Transverse colon (tissue), 4 donors: ENCODE results near the gene PLEKHA7.

Source experiments
- CTCF ChIP-seq, 5 experiments: fragments of 200-600 bp in 3 of 5; fragments of 450-650 bp in 2 of 5; sonication (generic) in 3 of 5; IDR thresholded peaks; 1 replicate in 2 of 5; 2 replicates in 3 of 5; pipeline ENCODE4 v1.5.1; 2016 to 2017; ENCODE audit warnings: antibody characterized with exemption in 5 of 5, inconsistent platforms in 3 of 5, mild to moderate bottlenecking in 2 of 5, moderate library complexity in 1 of 5
- EP300 ChIP-seq: sonication (generic); formaldehyde crosslinking; IDR thresholded peaks from one replicate; pipeline ENCODE4 v1.6.1; 2017; ENCODE audit warnings: antibody characterized with exemption, low read depth
- POLR2AphosphoS5 ChIP-seq, 3 donors: sonication (generic); formaldehyde crosslinking; IDR thresholded peaks; one replicate each; pipeline ENCODE4 v1.6.1; 2016; ENCODE audit warnings: antibody characterized with exemption in 3 of 3

GRCh38 chr11:16767137-16767536 lies 247.1 kb downstream of the PLEKHA7 start:
- TF ChIP-seq CTCF (IDR thresholded peaks at IDR 0.05) (no peak), EP300 (no peak), POLR2AphosphoS5 (IDR thresholded peaks at IDR 0.05) (no peak)
